ENCODE results near the gene CCDC136.
A peak's percentile ranks its signal among the peaks of the same experiment; 100 is the strongest.

The CCDC136 gene

DNA sequence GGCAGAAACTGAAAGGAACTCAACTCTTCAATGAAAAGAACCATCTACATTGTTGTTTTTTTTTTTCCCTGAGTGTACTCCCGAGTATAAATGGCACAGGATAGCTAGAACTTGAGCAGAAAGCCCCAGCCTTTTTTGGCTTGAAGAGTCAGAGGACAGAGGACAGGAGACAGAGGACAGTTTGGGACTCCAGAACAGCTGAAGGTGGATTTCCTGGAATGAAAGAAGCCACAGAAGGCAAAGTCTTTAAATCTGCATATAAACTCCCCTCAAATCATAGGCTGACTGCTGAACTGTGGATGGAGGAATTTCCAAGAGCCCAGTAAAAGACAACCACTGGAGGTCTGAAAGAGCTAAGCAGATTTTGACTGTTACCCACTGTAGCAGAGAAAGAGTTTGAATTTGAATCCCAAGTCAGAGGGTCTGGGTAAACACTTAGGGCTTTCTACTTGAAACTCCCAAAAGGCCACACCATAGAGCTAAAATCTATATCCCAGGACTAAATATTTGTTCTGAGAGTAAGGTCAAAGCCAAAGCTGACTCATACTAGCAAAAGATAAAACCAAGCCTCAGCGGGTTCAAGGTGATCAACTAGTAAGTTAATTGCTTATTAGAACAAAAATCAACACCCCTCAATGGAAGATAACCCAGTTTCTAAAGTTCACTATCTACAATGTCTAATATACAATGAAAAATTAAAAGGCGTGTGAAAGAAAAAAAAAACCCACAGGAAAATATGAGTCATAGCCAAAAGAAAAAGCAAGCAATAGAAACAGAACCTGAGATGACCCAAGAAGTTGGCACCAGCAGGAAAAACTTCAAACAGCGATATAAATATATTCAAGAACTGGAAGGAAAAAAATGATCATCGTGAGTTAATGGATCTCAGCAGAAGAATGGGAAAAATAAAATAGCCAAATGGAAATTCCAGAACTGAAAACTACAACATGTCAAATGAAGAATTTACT lies 14.3 kb upstream of the CCDC136 start:
- no peak for DNase-seq

DNA sequence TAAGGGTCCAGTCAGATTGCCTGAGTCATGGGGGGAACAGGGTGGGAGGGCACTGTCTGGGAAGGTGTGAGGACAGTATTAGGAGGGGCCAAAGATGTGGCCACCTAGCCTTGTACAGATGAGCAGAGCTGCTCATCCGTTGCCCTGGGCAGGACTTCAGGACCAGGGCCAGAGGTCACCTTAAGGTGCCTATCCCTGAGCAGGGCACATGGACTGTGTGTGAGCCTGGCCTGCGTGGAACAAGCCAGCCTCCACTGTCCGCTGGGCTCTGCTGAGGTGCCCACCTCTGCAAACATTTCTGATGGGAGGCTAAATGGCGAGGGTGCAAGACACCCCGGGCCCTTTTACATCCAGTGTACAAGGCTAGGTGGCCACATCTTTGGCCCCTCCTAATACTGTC lies 12.8 kb upstream of the CCDC136 start:
- no peak for DNase-seq

DNA sequence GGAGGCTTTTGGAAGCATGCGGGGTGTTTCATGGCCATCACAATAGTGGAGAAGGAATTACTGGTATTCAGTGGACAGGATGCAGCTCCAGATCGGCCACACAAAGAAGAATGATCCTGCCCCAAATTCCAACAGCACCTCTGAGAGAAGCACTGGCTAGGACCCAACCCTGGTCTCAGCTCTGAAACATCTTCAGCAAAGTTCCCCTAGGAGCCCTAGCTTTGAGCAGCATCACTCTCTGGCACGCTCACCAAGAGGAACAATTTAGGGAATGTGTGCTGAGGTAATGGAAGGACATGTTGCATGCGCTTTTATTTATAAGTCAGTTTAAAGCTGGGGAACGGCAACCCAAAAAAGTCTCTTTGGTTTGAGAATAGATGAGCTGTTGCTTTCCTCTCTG lies 10.6 kb upstream of the CCDC136 start:
- no peak for DNase-seq

DNA sequence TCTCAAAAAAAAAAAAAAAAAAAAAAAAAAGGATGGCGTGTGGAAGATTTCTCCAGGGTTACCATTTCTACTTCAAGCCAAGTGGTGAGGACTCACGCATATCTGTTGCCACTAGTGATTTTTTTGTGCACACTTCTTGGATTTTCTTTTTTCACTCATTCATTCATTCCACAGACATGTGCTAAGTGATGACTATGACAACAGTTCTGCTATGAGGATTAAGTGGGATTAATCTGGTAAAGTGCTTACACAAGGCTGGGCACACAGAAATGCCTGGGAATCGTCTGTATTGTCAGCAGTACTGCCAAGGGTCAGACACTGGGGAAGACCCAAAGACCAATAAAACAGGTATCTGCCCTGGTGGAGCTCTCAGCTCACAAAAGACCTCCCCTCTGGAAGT lies 9.9 kb upstream of the CCDC136 start:
- DNase-seq = no peak

DNA sequence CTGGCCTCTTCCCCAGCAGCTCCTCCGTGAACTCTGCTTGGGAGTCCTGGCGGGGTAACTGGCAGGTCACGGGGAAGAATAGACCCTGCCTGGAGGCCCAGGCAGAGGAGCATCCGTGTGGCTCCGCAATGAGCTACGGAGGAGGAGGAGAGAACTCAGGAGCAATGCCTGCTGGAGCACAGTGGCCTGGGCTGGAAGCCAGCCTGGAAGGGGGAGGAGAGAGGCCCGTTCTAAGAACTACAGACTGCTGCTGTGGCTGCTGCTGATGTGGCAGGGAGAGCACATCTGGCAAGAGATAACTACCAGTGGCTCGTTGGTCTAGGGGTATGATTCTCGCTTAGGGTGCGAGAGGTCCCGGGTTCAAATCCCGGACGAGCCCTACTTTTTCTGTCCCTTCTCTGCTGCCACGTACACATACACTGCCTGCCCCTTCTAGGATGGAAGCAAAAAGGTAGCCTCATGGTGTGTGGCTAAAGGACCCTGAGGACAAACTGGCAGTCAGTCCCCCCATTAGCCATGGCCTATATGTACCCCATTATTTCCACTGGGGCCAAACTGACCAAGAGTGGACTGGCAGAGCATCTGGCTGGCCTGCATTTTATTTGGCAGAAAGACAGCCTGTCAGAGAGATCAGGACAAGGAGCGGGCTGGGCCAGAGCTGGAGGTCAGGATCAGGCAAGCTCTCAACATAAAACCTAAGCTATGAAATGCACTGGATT lies 8.5 kb upstream of the CCDC136 start:
- no peak for DNase-seq

DNA sequence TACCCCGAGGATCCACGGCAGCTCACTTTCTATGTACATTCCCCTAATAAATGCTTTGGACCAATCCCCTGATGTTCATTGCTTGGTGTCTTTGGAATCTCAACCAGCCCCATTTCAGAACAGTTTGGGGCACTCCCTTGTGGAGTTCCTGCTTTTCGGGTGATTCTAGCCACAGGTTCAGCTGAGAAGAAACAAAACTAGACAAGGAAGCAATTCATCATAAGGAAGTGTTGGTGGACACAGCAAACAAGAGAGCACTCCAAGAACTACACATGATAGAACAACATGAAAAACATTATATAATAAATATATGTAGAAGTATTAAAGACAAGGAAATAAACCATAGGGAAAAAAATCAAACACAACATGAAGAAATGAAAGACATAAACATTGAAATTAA lies 6.0 kb upstream of the CCDC136 start:
- DNase-seq = no peak

DNA sequence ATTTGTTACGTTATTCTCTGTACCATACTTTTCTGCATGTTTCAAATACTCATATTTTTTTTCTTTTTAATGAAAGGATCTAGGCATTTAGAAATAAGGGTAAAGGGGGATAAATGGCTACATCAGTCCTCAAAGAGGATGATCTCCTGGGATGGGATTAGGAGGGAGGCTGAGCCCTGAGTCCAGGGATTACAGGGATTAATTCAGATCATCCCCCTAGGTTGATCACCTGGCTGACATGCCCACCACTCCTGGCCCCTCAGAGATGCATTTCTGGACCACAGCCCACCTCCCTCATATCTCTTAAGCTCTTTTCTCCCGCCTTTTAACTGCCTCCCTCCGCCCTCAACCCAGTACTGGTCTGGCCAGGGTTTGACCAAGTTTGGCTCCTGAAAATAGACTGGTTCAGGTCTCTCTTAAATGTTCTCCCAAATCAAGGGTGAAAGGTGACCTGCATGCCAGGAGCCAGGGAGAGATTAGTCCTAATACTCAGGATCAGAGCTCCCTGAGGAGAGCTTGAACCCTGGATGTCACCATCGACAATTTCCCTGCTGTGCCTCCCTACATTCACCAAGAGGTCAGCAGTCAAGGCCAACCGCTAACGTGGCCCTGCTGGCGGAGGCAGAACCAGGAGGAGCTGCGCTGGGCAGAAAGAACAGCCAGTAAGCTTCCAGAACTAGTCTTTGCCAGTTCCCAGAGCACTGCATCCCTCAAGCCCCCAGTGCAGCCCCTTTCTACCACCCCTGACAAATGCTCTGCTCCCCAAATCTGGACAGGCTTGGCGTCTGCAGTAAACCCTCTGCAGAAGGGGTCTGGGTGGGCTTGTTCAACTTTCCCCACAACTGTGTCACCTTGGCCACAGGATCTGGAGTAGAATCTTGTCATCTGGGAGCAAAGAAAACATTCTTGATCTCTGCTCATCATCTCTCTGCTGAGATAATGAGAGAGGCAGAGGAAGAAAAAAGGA lies 3.0 kb upstream of the CCDC136 start:
- DNase-seq = no peak

DNA sequence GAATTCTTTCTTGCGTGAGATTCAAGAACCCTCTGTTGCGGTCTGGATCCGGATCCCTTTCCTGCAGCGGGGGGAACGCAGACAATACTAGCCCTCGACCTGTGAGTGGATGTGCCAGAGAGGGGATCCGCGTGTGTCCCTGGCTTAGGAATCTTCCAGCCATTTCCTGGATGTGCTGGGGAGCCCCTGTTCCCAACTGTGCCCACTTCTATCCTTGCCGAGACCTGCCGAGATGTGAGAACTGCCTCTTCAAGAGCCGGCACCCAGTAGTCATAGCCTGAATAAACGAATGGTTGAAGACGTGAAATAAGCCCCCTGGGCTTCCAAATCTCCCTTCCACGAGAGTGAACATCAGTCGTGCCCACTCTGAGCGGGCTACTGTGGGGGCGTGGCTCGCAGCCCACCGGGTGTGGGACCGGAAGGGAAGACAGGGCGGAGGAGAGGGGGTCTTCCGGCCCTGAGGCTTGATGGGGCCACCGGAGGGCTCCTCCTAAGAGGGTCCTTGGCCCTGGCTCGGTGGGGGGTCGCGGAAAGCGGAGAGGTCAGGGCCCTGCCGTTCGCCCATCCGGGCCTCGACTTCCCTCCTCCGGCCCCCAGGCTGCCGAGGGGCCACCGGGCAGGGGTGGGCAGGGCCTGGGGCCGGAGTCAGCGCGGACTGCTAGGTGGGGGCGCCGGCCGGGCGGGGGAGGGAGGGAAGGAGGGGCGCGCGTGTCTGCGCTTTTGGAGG lies 1.3 kb upstream of the CCDC136 start:
- no peak for DNase-seq

DNA sequence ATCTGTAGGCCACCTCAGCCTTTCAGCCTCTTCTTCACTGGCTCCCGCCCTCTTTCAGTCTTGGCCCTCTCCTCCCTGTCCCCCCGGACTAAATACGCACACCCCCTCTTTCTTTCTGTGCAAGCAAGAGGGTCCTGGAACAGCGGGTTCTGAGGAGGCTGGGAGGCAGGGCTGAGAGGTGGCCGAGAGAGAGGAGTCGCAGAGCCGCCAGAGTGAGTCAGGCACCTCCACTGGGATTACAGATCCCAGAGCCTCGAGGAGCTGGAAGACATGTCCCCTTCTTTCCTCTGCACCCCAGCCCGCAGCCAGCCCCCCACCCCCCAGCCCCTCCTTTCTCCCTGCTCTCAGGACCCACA lies 182 bp downstream of the CCDC136 start:
- DNase-seq = no peak

DNA sequence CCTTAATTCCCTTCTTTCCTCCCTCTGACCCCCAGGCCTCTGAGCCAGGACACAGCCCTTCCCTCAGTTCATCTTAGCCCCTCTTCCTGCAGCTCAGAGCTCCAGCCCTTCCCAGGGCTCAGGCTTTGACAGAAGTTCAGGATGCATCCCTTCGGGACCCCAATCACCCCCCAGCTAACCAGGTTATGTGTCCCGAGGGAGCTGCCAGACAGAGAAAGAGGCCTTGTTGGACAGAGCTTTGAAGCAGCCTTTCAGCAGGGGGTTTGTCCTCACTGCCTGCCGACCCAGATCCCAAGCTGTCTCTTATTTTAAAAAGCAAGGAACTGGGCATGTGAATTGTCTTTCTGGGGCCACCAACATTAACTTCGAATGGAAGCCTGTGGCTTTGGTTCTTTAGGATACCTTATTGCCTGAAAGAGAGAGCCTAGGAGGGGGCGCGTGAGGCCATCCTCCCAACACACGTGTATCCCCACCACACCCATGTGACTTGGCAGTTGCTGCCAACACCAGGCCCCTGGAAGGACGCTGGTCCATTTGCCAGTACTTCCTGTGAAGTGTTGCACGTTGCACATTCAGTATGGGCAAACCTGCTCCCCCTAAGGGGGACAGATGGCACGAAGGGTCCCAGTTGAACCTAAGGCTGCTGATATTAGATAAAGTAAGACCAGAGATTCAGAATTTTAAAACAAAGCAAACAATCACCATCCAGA lies 858 bp downstream of the CCDC136 start:
- DNase-seq = peak; percentile 8 to 37

DNA sequence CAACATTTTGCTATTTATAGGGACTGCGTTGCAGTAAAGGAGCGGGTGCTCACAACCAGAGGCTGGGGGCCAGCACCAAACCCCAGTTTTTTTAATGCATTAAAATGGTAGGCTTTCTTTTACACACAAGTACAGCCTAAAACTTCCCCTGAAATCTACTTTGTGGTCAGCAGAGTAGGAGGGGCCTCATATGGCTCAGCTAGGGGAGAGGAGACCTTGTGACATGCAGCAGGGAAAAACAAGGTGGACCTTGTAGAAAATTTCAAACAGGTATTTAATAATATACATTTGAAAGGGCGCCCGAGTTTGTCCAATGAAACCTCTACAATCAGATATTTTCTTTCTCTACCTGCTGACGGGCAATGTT lies 1.4 kb downstream of the CCDC136 start:
- no peak for DNase-seq

DNA sequence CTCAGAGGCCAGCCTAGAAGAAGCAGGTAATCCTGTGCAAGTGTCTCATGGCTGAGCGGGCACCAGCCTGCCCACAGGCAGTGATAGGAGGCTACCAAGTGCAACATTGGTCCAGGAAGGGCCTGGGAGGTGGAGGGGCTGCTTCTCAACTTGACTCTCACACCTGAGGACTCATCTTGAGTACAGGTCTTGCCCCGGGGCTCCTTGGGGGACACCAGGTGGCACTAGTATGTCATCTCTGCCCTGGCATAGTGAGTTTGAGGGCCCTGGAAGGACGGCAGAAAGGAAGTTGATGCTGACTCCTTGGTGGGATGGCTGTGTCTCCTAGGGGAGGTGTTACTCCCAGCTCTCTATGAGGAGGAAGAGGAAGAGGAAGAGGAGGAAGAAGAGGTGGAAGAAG lies 2.3 kb downstream of the CCDC136 start:
- DNase-seq = no peak

DNA sequence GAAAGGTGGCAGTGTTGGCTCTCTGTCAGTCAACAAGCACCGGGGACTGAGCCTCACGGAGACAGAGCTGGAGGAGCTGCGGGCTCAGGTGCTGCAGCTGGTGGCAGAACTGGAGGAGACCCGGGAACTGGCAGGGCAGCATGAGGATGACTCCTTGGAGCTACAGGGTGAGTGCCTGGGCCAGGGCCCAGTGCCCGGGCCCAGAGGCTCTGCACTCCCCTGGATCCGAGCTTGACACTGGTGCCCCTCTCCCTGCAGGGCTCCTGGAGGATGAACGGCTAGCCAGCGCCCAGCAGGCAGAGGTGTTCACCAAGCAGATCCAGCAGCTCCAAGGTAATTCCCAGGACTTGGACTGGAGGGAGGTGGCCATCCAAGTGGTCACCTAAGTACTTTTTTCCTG lies 2.7 kb downstream of the CCDC136 start:
- no peak for DNase-seq

DNA sequence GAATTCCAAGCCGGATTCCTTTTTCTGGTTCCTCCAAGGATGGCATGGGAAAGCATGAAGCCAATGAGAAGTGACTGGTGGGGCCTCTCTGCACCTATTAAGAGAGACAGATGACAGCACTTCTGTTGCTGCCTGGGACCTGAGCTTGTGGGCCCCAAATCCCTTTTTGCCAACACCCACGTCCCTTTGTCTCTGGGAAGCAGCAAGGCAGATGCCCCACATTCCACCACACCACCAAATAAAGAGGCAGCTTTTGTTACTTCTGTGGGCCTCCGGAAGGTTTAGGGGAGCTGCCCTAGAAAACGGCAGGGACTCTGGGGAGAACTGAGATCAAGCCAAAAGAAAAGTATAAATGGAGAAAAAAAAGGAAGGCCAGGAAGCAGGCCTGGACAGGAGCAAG lies 3.4 kb downstream of the CCDC136 start:
- DNase-seq = no peak

DNA sequence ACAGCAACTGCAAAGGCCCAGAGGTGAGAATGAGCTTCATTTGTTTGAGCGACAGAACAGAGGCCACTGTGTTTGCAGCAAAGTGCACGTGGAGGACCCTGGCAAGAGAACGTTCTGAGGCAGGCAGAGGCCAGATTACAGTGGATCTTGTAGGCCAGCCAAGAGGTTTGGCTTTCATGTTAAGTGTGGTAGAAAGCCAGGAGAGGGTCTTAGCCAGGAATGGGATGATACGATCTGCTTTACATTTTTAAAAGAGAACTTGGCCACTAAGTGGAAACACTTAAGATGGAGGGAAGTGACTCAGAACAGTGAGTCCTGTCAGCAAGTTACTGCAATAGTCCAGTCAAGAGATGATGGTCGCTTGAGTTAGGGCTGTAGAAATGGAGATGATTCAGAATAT lies 4.6 kb downstream of the CCDC136 start:
- DNase-seq = no peak

DNA sequence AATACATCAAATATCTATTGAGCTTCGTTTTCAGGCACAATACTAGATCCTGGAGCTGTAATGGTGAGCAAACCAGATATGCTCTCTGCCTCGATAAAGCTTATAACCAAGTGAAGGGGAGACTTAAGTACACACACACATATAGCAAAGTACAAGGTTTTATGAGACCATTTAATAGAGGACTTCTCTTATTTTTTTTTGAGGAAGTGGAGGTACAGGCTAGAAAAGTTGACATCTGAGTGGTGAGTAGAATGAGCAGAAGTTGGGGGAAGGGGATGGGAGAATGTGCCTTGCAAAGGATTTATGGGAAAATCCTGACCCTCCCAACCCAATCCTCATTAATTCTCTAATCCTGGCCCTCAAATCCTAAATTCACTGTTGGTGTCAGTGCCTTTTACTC lies 7.7 kb downstream of the CCDC136 start:
- no peak for DNase-seq

DNA sequence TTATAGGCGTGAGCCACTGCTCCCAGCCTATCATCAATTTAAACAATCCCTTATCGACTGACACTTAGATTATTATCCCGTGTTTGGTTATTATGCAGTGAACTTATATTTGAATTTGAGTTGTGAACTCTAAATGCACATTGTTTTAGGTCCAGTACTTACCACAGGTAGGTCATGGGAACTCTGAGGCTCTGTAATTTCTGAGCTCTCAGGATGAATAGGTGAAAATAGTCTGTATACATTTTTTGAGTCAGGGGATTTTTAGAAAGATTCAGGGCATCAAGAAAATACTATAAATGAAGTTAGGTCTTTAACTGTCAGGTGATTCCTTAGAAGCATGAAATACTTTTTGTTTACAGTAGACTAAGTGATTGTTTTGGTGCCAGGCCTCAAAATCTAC lies 8.8 kb downstream of the CCDC136 start:
- DNase-seq = no peak

DNA sequence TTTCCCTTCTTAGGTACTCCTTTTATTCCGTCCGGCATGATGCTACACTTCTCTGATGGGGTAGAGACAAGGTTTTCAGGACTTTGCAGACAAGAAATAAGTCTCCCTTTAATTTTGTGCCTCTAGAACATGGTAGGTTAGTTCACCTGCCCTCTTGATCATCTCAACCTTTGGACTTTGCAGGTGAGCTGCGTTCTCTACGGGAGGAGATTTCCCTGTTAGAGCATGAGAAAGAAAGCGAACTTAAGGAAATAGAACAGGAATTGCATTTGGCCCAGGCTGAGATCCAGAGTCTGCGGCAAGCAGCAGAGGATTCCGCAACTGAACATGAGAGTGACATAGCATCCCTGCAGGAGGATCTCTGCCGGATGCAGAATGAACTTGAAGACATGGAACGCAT lies 9.2 kb downstream of the CCDC136 start:
- DNase-seq = no peak

DNA sequence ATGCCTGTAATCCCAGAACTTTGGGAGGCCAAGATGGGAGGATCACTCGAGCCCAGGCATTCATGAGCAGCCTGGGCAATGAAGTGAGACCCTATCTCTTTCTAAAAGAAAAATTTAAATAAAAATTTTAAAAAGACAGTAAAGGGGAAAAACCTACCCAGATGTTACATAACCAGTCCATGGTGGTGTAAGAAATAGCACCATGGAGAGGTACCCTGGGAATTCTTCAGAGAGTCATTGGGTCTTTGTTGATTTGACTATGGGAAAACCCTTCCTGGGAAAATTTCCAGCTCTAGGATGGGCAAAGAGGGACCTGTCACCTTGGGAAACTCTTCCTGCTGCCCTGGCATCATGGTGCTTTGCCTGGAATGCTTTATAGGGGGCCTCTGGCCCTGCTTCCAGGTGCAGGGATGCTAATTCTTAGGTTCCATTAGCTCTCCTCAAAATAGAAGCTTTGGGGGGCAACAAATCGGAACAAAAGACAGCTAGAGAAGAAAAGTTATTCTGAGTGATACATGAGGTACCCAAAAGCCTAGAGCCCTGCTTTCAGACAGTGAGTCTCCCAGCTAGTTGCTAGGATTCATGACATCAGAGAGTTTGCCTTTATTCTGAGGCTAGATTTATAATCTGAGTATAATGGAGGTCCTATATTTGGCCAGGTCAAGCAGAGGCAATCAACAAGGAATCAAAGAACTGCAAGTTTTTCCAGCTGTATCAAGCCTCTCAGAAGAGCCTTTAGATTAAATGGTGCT lies 10.1 kb downstream of the CCDC136 start:
- no peak for DNase-seq

DNA sequence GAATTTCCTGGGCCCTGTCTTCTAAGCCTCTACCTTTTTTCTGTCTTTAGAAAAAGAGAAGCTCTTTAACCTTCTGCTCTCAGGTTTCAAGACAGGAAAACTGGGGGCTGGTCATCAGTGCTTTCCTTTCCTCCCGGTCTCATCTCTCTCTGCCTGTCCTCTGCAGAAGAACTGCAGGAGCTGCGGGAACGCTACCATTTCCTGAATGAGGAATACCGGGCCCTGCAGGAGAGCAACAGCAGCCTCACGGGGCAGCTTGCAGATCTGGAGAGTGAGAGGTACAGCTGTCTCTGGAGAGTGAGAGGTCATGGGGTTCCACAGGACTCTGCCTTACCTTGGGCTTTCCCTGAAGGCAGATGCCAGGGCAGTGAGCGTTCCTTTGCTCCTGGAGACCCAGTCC lies 12.7 kb downstream of the CCDC136 start:
- DNase-seq = no peak

DNA sequence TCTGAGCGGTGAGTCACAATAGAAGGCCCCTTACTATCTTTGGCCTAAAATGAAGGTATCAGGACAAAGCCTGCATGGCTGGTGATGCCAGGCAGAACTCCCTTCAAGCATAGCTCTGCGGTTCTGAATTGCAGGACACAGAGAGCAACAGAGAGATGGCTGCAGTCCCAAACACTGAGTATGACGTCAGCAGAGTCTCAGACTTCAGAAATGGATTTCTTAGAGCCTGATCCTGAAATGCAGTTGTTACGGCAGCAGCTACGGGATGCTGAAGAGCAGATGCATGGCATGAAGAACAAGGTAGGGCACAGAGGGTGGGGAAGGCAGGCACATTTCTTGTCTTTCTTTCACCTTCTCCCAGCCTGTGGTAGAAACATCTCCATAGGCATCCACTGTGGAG lies 13.5 kb downstream of the CCDC136 start:
- DNase-seq = no peak
